ENCODE data around the gene RREB1.

RREB1 gene

GRCh38 chr6:7243179-7243981 lies 135.6 kb downstream of the RREB1 start:
- peak; percentile 40 for DNase-seq
- peak; percentile 57 for ATAC-seq

- DNase-seq (no peak), ATAC-seq (no peak)
These were observed 138.1 kb downstream of the RREB1 start for GRCh38 chr6:7245668-7246393.

- ATAC-seq (no peak), DNase-seq (no peak)
These were observed 138.8 kb downstream of the RREB1 start for GRCh38 chr6:7246401-7247178.

- no peak for DNase-seq
- no peak for ATAC-seq
These were observed 139.4 kb downstream of the RREB1 start for GRCh38 chr6:7247179-7247456.

- no peak for DNase-seq
- ATAC-seq: no peak
These were observed 140.1 kb downstream of the RREB1 start for GRCh38 chr6:7247828-7248227.

- DNase-seq (no peak), ATAC-seq (no peak)
These were observed 141.6 kb downstream of the RREB1 start for GRCh38 chr6:7249391-7249790.

GRCh38 chr6:7249946-7250643 lies 142.3 kb downstream of the RREB1 start:
- DNase-seq: no peak
- ATAC-seq: no peak

- DNase-seq (no peak), ATAC-seq (no peak)
These were observed 143.1 kb downstream of the RREB1 start for GRCh38 chr6:7250812-7251211.

GRCh38 chr6:7251646-7252260 lies 144.0 kb downstream of the RREB1 start:
- DNase-seq: no peak
- no peak for ATAC-seq

GRCh38 chr6:7252390-7252789 lies 144.6 kb downstream of the RREB1 start:
- ATAC-seq (no peak), DNase-seq (no peak)

GRCh38 chr6:7254980-7255835 lies 147.4 kb downstream of the RREB1 start:
- no peak for ATAC-seq
- no peak for DNase-seq

GRCh38 chr6:7255918-7256317 lies 148.2 kb downstream of the RREB1 start:
- DNase-seq (no peak), ATAC-seq (no peak)

GRCh38 chr6:7256785-7257184 lies 149.0 kb downstream of the RREB1 start:
- ATAC-seq: no peak
- no peak for DNase-seq

GRCh38 chr6:7257521-7258230 lies 149.9 kb downstream of the RREB1 start:
- DNase-seq (no peak), ATAC-seq (no peak)

- ATAC-seq (no peak), DNase-seq (no peak)
These were observed 150.5 kb downstream of the RREB1 start for GRCh38 chr6:7258231-7258763.

GRCh38 chr6:7260291-7261031 lies 152.7 kb downstream of the RREB1 start:
- no peak for DNase-seq
- ATAC-seq: no peak

- DNase-seq (peak; percentile 67), ATAC-seq (peak; percentile 94)
These were observed 153.5 kb downstream of the RREB1 start for GRCh38 chr6:7261032-7261841.

GRCh38 chr6:7261852-7262461 lies 154.2 kb downstream of the RREB1 start:
- DNase-seq: no peak
- ATAC-seq: no peak

All from stimulated activated naive CD8-positive, alpha-beta T cell treated with anti-CD3 and anti-CD28 coated beads, Interleukin-15, Interleukin-2, amounts not matched to agents 100 U/mL and 50 U/mL, for 24 hours (primary cell).